HepG2 (cell line): ENCODE data around the gene MAP2K5. TPM values are rescaled to one million over a fixed set of nuclear protein-coding genes. Genes with fewer than 3 reads are reported as not detected.

Experiments
- ATAC-seq: fragments of 200-7000 bp; cut with Tn5 transposase; 3 replicates; pipeline ENCODE4 v1.9.1; 2020; ENCODE audit warnings: mild to moderate bottlenecking, moderate library complexity
- BruUV-seq: library from RNA; stranded (reverse); fragments of 400-500 nt; replicated peaks from 2 replicates; lab custom pipeline; 2021; lab: Mats Ljungman, UMichigan
- CTCF ChIA-PET: fragments of 300-600 bp; formaldehyde crosslinking; extraction: SDS; loops from one replicate; lab custom pipeline; 2021; ENCODE audit warnings: low total read pairs, inconsistent platforms, low intra/inter-chr PET ratio; lab: Yijun Ruan, JAX
- POLR2A ChIA-PET: fragments of 350-600 bp; sonication (Branson Sonifier 250); formaldehyde crosslinking; loops from one replicate; lab custom pipeline; 2020; ENCODE audit warnings: antibody characterized with exemption, inconsistent platforms; lab: Yijun Ruan, JAX
- DNase-seq: peaks from one replicate; pipeline ENCODE4 v3.0.0-alpha.2; 2015; ENCODE audit warnings: low spot score
- FAIRE-seq: peaks from 3 replicates; lab custom pipeline; 2011; peaks lifted over from hg19 to GRCh38; lab: Jason Lieb, UNC
- H2AFZ ChIP-seq: one replicate; pipeline ENCODE4 v1.6.1; 2011; ENCODE audit warnings: low read length, inconsistent platforms
- H3K27ac ChIP-seq: fragments of 300-600 bp; 3 replicates; pipeline ENCODE4 v1.8.0; 2011; ENCODE audit warnings: mixed run types, mild to moderate bottlenecking, mixed read lengths, low read length, inconsistent platforms; ENCODE audit not compliant: insufficient read depth; ENCODE audit errors: extremely low read length
- H3K27me3 ChIP-seq, 2 experiments: fragments of 200-600 bp in 1 of 2; 2 replicates in 1 of 2; 3 replicates in 1 of 2; pipeline versions ENCODE4 v1.6.0 to v1.8.0; 2011; ENCODE audit warnings: low read length in 2 of 2, mild to moderate bottlenecking in 2 of 2, moderate library complexity in 2 of 2, inconsistent platforms in 1 of 2; ENCODE audit not compliant: insufficient read depth in 2 of 2, control insufficient read depth in 1 of 2
- H3K36me3 ChIP-seq, 2 experiments: fragments of 200-600 bp in 1 of 2; replicated peaks in 1 of 2; 2 replicates in 1 of 2; 3 replicates in 1 of 2; pipeline versions ENCODE4 v1.5.1 to v1.8.0; 2011; ENCODE audit warnings: low read length in 2 of 2, inconsistent platforms in 1 of 2; ENCODE audit not compliant: insufficient read depth in 2 of 2, control insufficient read depth in 1 of 2
- H3K4me1 ChIP-seq: 2 replicates; pipeline ENCODE4 v1.5.1; 2012; ENCODE audit warnings: low read length, inconsistent platforms; ENCODE audit not compliant: insufficient read depth
- H3K4me2 ChIP-seq: 2 replicates; pipeline ENCODE4 v1.6.0; 2011; ENCODE audit warnings: low read depth, low read length, inconsistent platforms
- H3K4me3 ChIP-seq, 3 experiments: fragments of 200-600 bp in 1 of 3; sonication (generic), shearing (Covaris generic) in 1 of 3; replicated peaks in 1 of 3; 2 replicates each; pipeline ENCODE4 v1.5.1; 2011 to 2016; ENCODE audit warnings: low read length in 3 of 3, inconsistent platforms in 2 of 3, low read depth in 2 of 3, mild to moderate bottlenecking in 2 of 3, control low read depth in 1 of 3, mixed read lengths in 1 of 3; ENCODE audit not compliant: insufficient read depth in 1 of 3
- H3K79me2 ChIP-seq: one replicate; pipeline ENCODE4 v1.6.1; 2011; ENCODE audit warnings: low read length, inconsistent platforms; ENCODE audit not compliant: insufficient read depth
- H3K9ac ChIP-seq: 2 replicates; pipeline ENCODE4 v1.6.0; 2011; ENCODE audit warnings: mild to moderate bottlenecking, low read depth, low read length, inconsistent platforms; ENCODE audit not compliant: insufficient read depth
- H3K9me3 ChIP-seq: 2 replicates; pipeline ENCODE4 v1.5.1; 2012; ENCODE audit warnings: mild to moderate bottlenecking, low read length
- H4K20me1 ChIP-seq: 2 replicates; pipeline ENCODE4 v1.6.0; 2011; ENCODE audit warnings: inconsistent platforms, mild to moderate bottlenecking, low read length, moderate library complexity; ENCODE audit not compliant: insufficient read depth
- ATM ChIP-seq: fragments of 450-650 bp; IDR thresholded peaks from 2 replicates; pipeline ENCODE4 v1.7.1; 2017; ENCODE audit warnings: mild to moderate bottlenecking, borderline replicate concordance
- CBX2 ChIP-seq, 2 experiments: fragments of 200-600 bp in 1 of 2; sonication (generic); formaldehyde crosslinking in 1 of 2; IDR thresholded peaks; 2 replicates each; pipeline versions ENCODE4 v1.7.0 to v1.8.1; 2018 to 2022; ENCODE audit warnings: low read depth in 2 of 2, low read length in 1 of 2, mild to moderate bottlenecking in 1 of 2, missing genetic modification reagents in 1 of 2
- HNF4G ChIP-seq, 2 experiments: sonication (generic) in 1 of 2; formaldehyde crosslinking in 1 of 2; IDR thresholded peaks; 2 replicates each; pipeline versions ENCODE4 v1.4.0 to v1.6.1; 2011 to 2020; ENCODE audit warnings: borderline replicate concordance in 2 of 2, low read depth in 2 of 2, mild to moderate bottlenecking in 2 of 2, low read length in 1 of 2, missing genetic modification reagents in 1 of 2, moderate library complexity in 1 of 2
- KLF9 ChIP-seq: IDR thresholded peaks from 2 replicates; pipeline ENCODE4 v1.6.1; 2016; ENCODE audit warnings: low read depth
- NBN ChIP-seq: fragments of 450-650 bp; conservative IDR thresholded peaks from 2 replicates; pipeline ENCODE4 v1.6.1; 2017
- RAD21 ChIP-seq: fragments of 450-650 bp; formaldehyde crosslinking; IDR thresholded peaks from 2 replicates; pipeline ENCODE4 v1.5.0; 2020; ENCODE audit warnings: mild to moderate bottlenecking
- RARG ChIP-seq: sonication (generic); formaldehyde crosslinking; IDR thresholded peaks from 2 replicates; pipeline ENCODE4 v1.4.0; 2020; ENCODE audit warnings: low read depth, mild to moderate bottlenecking, missing genetic modification reagents
- RFXANK ChIP-seq: IDR thresholded peaks from 2 replicates; pipeline ENCODE4 v1.6.1; 2016
- SNAI1 ChIP-seq: sonication (generic); formaldehyde crosslinking; IDR thresholded peaks from 2 replicates; pipeline ENCODE4 v1.5.0; 2020; ENCODE audit warnings: mild to moderate bottlenecking, missing genetic modification reagents, borderline replicate concordance
- SNAPC2 ChIP-seq: sonication (generic); formaldehyde crosslinking; IDR thresholded peaks from 2 replicates; pipeline ENCODE4 v1.8.1; 2022; ENCODE audit warnings: mild to moderate bottlenecking, missing genetic modification reagents
- TOPORS ChIP-seq: sonication (generic); formaldehyde crosslinking; IDR thresholded peaks from 2 replicates; pipeline ENCODE4 v1.8.0; 2023; ENCODE audit warnings: mild to moderate bottlenecking, missing genetic modification reagents
- ZNF337 ChIP-seq: sonication (generic); formaldehyde crosslinking; IDR thresholded peaks from 2 replicates; pipeline ENCODE4 v1.5.1; 2020; ENCODE audit warnings: missing genetic modification reagents, low read depth, mild to moderate bottlenecking, borderline replicate concordance
- ZNF598 ChIP-seq: sonication (generic); formaldehyde crosslinking; IDR thresholded peaks from 2 replicates; pipeline ENCODE4 v1.5.1; 2020; ENCODE audit warnings: mild to moderate bottlenecking, missing genetic modification reagents, borderline replicate concordance
- ZNF776 ChIP-seq: sonication (generic); formaldehyde crosslinking; IDR thresholded peaks from 2 replicates; pipeline ENCODE4 v1.4.0; 2020; ENCODE audit warnings: mild to moderate bottlenecking, missing genetic modification reagents
- WGBS: methylation state at CpG from one replicate; pipeline ENCODE4 v1.1.6; 2017; ENCODE audit warnings: low lambda C conversion rate; 5-methylcytosine and 5-hydroxymethylcytosine counted together
- in situ Hi-C: cut with HindIII; loops from 2 replicates; pipeline ENCODE4 v1.10.0; 2017; ENCODE audit warnings: low pct_unique_long_range_greater_than_20kb; ENCODE audit not compliant: extremely low pct_ligation_motif_present
- intact Hi-C: fragments of 100-400 bp; cut with micrococcal nuclease; formaldehyde crosslinking; loops from one replicate; pipeline ENCODE4 v1.10.0; 2022; ENCODE audit not compliant: unreplicated experiment
- polyA plus RNA-seq, 8 experiments: library from polyadenylated mRNA; depleted of rRNA in 3 of 8; stranded (reverse) in 7 of 8; unstranded in 1 of 8; fragments of >200 nt; fragmentation: Illumina TruSeq in 4 of 8; extraction: Trizol in 4 of 8; gene quantifications; 2 replicates each; pipeline versions ENCODE4 v1.2.1 to v1.2.3, GENCODE V29; 2011 to 2016; ENCODE audit warnings: low read depth in 4 of 8, missing spikeins in 1 of 8, mixed read lengths in 1 of 8; ENCODE audit not compliant: insufficient read depth in 1 of 8
- total RNA-seq, 5 experiments: library from RNA; depleted of rRNA; stranded (reverse); fragments of >200 nt; fragmentation: Illumina TruSeq; extraction: Trizol; gene quantifications; 2 replicates each; pipeline ENCODE4 v1.2.3, GENCODE V29; 2016; ENCODE audit warnings: low read depth in 1 of 5
- TF ChIP-seq, protein P1 (sequence below): sonication (generic); formaldehyde crosslinking; IDR thresholded peaks from 2 replicates; pipeline ENCODE4 v1.5.1; 2020; ENCODE audit warnings: missing genetic modification reagents, mild to moderate bottlenecking, borderline replicate concordance
- TF ChIP-seq, protein P2 (sequence below): sonication (generic); formaldehyde crosslinking; IDR thresholded peaks from 2 replicates; pipeline ENCODE4 v1.9.0; 2021; ENCODE audit warnings: missing genetic modification reagents, borderline replicate concordance

Gene MAP2K5
- total and polyA plus RNA-seq, 2 of the 13 experiments (the other 11 are each of a cell fraction or from before 2014, with no cell fraction given), result 4.0 to 4.3 TPM

DNA sequence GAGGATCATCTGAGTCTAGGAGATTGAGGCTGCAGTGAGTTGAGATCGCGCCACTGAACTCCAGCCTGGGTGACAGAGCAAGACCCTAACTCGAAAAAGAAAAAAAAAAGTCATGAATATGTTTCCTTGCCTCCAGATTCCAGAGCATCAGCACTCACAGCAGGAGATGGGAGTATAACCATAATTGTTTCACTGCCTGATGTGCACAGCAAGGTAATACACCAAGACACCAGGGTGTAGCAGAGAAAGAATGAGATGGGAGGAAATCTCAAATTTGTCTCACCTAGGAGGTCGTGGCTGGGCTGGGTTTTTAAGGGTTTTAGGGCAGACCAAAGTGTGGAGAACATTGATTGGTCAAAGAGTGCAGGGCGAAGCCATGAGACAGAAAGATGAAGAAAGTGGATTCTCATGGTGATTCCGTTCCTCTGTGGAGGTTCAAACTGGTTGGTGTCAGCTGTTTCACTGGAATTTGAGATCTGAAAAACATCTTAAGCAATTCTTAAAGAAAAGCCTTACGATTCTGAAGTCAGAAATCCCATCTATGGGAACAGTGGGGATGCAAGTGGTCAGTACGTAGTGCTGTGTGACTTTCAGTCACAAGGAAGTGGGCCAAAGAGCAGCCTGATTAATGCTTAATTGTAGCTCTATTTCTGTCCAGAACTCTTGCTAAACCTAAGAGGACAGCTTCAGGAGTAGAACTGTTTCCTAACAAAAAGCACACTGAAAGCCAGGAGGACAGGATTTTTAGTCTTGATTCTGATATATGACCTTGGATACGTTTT is 29.4 kb upstream of the MAP2K5 start (continued):
- TF ChIP-seq, protein P1, sequence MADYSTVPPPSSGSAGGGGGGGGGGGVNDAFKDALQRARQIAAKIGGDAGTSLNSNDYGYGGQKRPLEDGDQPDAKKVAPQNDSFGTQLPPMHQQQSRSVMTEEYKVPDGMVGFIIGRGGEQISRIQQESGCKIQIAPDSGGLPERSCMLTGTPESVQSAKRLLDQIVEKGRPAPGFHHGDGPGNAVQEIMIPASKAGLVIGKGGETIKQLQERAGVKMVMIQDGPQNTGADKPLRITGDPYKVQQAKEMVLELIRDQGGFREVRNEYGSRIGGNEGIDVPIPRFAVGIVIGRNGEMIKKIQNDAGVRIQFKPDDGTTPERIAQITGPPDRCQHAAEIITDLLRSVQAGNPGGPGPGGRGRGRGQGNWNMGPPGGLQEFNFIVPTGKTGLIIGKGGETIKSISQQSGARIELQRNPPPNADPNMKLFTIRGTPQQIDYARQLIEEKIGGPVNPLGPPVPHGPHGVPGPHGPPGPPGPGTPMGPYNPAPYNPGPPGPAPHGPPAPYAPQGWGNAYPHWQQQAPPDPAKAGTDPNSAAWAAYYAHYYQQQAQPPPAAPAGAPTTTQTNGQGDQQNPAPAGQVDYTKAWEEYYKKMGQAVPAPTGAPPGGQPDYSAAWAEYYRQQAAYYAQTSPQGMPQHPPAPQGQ (CRISPR knock-in tag), result no peak
- TF ChIP-seq RARG, result no peak
- no peak for TF ChIP-seq NBN
- TF ChIP-seq ZNF776 (CRISPR knock-in tag), result no peak
- TF ChIP-seq ZNF598 (CRISPR knock-in tag), result no peak
- no peak for TF ChIP-seq HNF4G (IDR thresholded peaks at IDR 0.05; ENCODE audit: borderline replicate concordance, low read depth, low read length)
- TF ChIP-seq HNF4G (CRISPR knock-in tag; IDR thresholded peaks at IDR 0.05; ENCODE audit: borderline replicate concordance, low read depth), result no peak
- no peak for TF ChIP-seq RAD21 (CRISPR knock-in tag)
- TF ChIP-seq, all 625 proteins: peak for 0

DNA sequence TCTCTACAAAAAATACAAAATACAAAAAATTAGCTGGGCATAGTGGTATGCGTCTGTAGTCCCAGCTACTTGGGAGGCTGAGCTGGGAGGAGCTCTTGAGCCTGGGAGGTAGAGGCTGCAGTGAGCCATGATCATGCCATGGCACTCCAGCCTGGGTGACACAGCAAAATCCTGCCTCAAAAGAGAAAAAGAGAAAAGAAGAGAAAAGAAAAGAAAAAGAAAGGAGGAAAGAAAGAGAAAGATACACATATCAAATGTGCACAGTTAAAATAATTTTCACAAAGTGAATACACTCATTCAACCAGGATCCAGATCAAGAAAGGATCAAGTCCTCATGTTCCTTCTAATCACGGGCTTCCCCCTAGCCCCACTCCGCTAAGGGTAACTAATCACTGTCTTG is 27.4 kb upstream of the MAP2K5 start:
- no peak overlapping the region for H3K9ac ChIP-seq
- intact Hi-C loops (no loop called here), in situ Hi-C loops (no loop called here)
- no peak for ATAC-seq
- no peaks in the 10 kb centered on the region for H3K27me3 ChIP-seq
- no peak overlapping the region for H3K27ac ChIP-seq
- WGBS, result 97% methylated on average over 3 of the region's 3 CpGs
- DNase-seq, result no peak
- H3K36me3 ChIP-seq, result peaks cover 2 to 24% of the 10 kb centered on the region in 2 experiments; a peak in 2 of 5 replicates
- no TSS peak for BruUV-seq
- CTCF ChIA-PET, result no interaction called here
- no peak overlapping the region for H3K4me3 ChIP-seq
- H3K79me2 ChIP-seq, result no peaks in the 10 kb centered on the region
- H4K20me1 ChIP-seq, result no peaks in the 10 kb centered on the region
- H3K4me1 ChIP-seq, result peaks cover 4% of the 10 kb centered on the region; the same call in 1 of the 2 replicates
- no peak for FAIRE-seq
- POLR2A ChIA-PET, result no interaction called here
- H3K9me3 ChIP-seq, result no peaks in the 10 kb centered on the region
- H2AFZ ChIP-seq, result no peak overlapping the region
- H3K4me2 ChIP-seq, result no peak overlapping the region
- TF ChIP-seq KLF9, result no peak
- no peak for TF ChIP-seq ZNF337
- TF ChIP-seq RFXANK, result no peak
- TF ChIP-seq SNAI1 (CRISPR knock-in tag), result no peak
- TF ChIP-seq ATM, result no peak
- no peak for TF ChIP-seq TOPORS (CRISPR knock-in tag)
- TF ChIP-seq SNAPC2 (CRISPR knock-in tag), result no peak
- no peak for TF ChIP-seq CBX2 (IDR thresholded peaks at IDR 0.05; ENCODE audit: low read depth, low read length)
- no peak for TF ChIP-seq CBX2 (CRISPR knock-in tag; IDR thresholded peaks at IDR 0.05; ENCODE audit: low read depth)
- TF ChIP-seq, protein P2, sequence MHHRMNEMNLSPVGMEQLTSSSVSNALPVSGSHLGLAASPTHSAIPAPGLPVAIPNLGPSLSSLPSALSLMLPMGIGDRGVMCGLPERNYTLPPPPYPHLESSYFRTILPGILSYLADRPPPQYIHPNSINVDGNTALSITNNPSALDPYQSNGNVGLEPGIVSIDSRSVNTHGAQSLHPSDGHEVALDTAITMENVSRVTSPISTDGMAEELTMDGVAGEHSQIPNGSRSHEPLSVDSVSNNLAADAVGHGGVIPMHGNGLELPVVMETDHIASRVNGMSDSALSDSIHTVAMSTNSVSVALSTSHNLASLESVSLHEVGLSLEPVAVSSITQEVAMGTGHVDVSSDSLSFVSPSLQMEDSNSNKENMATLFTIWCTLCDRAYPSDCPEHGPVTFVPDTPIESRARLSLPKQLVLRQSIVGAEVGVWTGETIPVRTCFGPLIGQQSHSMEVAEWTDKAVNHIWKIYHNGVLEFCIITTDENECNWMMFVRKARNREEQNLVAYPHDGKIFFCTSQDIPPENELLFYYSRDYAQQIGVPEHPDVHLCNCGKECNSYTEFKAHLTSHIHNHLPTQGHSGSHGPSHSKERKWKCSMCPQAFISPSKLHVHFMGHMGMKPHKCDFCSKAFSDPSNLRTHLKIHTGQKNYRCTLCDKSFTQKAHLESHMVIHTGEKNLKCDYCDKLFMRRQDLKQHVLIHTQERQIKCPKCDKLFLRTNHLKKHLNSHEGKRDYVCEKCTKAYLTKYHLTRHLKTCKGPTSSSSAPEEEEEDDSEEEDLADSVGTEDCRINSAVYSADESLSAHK (CRISPR knock-in tag), result no peak
